Activated CD4-positive, CD25-positive, alpha-beta regulatory T cell treated with anti-CD3 and anti-CD28 coated beads, Interleukin-2, amount 50 U/mL, for 24 hours (primary cell): ENCODE data around the gene S100A6.
"Not testable (repeated sequence)": the region's sequence is repeated elsewhere in the genome, so short reads cannot be mapped to it uniquely, and the experiment has no call there.

Experiments used
- ATAC-seq, 2 donors: fragments of 150-1000 bp; cut with Tn5 transposase; one replicate each; pipeline ENCODE4 v1.10.0; 2021; ENCODE audit warnings: mild to moderate bottlenecking in 1 of 2, moderate library complexity in 1 of 2

The S100A6 gene

DNA sequence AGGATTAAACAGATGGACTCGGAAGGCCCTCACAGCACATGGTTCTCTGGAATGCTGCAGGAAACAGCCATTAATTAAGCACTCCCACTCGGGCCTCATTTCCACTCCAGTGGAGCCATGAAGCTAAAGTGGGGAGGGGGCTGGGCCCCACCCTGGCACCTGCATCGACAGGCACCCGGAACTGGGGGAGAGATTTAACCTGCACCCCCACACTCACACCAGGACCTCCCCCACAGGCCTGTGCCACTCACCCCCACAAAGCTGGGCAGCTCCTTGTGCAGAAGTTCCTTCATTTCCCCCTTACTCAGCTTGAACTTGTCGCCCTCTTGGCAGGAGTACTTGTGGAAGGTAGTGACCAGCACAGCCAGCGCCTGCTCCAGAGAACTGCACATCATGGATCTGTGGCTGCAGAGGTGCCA, 27.7 kb upstream of the S100A6 start:
- ATAC-seq: no peak

DNA sequence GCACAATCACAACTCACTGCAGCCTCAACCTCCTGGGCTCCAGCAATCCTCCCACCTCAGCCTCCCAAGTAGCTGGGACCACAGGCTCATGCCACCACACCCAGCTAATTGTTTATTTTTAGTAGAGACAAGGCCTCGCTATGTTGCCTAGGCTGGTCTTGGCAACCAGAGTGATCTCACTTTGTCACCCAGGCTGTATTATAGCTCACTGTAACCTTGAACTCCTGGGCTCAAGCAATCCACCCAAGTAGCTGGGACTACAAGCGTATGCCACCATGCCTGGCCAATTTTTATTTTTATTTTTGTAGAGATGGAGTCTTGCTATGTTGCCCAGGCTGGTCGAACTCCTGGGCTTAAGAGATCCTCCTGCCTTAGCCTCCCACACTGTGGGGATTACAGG, 26.2 kb upstream of the S100A6 start:
- ATAC-seq: not testable (repeated sequence)

DNA sequence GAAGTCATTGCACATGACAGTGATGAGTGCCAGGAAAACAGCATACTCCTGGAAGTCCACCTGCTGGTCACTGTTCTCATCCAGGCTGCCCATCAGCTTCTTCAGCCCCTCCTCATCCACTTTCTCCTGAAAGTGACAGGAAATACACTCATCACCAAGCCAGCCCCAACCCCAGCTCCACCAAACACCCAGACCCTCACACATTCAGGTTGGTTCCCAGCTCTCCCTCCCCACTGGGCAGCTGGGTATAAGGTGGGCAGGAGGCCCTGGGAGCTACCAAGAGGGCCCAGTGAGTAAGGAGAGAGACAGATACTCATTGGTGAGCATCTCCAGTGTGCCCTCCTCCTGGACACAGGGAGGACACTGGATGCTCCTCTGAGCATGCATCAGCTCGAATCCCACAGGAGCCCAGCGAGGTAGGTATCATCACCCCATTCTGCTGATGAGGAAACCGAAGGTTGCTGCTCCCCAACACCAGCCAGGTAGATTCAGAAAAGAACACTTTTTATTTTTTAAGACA, 25.7 kb upstream of the S100A6 start:
- ATAC-seq: no peak

DNA sequence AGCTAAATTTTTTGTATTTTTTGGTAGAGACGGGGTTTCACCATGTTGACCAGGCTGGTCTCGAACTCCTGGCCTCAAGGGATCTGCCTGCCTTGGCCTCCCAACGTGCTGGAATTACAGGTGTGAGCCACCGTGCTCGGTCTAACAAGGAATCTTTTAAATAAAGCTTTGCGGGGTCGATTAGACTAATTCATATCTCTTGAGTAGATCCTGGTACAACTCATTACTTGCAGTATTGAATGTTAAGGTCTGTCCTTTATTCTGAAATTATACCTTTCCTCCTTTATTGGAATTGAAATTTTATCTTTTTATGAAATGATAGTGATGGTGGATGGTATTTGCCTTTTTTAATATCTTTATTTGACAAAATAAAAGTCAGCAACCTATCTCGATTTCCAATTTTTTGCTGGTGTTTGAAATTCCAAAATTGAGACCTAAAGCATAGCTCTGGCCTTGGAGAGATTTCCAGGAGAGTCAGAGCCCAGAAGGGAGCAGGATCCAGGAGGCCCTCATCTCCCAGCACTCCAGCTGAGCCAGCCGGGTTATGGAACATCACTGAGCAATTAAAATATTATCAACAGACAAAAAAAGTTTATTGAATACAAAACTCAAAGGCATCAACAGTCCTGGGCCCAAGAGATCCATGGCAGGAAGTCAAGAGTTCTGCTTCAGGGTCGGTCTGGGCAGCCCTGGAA, 25.1 kb upstream of the S100A6 start:
- no peak for ATAC-seq

DNA sequence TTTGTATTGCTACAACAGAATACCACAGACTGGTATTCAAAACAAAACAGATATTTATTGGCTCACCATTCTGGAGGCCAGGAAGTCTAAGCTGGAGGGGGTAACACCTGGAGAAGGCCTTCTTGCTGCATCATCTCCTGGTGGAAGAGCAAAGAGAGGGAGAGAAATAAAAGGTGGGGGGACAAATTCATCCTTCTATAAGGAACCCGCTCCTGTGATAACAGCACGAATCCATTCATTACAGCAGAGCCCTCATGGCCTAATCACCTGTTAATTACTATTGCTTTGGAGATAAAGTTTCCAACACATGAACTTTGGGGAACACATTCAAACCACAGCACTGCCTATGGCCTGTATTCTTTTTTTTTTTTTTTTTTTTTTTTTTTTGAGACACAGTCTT, 24.4 kb upstream of the S100A6 start:
- ATAC-seq: no peak

DNA sequence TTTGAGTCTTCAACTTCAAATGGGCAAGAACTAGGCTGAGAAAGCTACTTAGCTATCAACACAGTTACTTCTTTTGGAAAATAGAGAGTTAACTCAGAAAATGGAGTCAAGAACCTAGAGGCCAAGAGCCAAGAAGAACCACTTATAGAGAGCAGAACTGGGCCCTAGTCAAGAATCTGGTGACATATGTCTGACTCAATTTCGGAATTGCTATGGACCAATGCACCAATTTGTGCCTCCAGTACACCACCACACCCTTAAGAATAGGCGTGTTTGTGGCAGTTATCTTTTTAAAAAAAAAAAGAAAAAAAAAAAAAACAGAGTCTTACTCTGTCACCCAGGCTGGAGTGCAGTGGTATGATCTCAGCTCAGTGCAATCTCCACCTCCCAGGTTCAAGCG, 22.1 kb upstream of the S100A6 start:
- ATAC-seq: no peak

DNA sequence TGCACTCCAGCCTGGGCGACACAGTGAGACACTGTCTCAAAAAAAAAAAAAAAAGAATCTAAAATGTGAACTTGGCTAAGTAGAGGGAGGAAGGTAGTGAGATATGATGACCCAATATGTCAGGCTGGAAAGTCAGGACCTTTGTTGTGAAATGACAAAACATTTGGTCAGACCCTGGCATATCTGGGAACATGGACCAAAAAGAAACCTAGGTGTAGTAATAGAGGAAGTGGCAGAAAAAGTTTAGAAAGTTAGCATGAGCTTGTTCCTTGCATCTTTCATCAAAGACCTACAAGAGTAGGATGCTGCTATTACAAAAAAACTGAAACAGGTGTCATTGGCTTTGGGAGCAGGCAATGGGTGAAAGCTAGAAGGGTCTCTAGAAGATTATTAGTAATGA, 20.6 kb upstream of the S100A6 start:
- ATAC-seq: no peak

DNA sequence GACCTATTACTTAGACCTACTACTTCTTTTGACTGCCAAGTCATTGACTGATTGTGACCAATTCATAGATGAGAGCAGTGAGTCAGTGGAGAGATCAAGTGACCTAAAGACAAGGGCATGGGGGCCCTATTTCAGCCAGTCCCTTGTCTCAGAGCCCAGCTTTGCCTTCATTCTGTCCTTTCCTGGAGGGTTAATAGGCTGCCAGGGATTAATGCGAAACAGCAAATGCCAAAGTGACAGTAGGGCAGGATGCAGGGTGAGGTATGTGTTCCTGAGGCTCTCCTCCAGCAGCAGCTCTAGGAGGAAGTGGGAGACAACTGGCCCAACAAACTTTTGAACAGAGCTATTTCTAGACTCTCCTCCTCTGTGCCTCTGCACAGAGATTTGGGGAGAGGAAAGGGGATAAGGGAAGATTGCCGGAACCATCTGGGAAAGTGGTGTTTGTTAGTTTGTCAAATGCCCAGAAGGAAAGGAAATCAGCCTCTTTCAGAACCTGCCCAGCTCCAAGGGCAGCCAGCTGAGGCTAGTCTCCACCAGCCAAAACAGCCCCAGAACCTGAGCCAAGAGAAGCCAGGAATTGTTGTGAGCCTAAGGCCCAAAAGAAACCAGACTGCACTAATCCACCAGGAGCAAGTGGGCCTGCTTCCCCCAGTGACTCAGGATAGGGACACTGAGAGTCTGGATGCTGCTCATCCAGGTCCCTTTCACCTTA, 18.2 kb upstream of the S100A6 start:
- no peak for ATAC-seq

DNA sequence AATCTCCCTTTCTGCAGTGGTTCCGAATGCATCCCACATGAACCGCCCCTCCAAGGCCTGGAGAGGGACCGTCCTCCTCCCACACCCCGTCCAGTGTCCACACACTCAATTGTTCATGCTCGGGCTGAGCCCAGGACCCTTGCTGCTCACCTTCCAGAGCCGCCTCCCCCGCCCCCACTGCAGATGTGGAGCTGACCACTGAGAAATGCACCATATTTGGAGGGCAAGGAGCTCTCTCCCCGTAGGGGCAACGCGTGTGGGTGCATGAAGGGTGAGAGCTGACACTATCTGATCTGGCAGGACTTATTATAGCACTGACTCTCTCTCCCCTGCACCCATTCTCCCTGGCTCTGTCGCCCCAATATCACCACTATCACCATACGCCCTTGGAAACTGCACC, 17.3 kb upstream of the S100A6 start:
- ATAC-seq: no peak

DNA sequence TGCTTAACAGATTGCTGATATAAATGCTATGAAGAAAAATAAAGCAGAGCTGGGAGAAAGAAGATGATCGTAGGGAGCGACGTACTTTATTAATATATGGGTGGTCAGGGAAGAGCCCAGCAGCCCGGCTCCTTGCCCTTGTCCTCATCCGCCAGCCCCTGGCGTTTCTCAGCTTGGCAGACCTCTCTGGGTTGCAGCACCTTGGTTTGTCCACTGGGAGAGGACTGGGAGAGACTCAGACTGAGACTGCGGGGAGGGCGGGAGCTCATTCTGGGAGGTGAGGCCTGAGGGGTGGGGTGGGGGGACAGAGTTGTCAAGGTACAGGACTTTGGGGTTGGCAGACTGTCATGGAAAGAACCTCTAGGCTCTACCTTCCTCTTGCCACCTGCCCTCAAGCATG, 16.5 kb upstream of the S100A6 start:
- ATAC-seq: no peak

DNA sequence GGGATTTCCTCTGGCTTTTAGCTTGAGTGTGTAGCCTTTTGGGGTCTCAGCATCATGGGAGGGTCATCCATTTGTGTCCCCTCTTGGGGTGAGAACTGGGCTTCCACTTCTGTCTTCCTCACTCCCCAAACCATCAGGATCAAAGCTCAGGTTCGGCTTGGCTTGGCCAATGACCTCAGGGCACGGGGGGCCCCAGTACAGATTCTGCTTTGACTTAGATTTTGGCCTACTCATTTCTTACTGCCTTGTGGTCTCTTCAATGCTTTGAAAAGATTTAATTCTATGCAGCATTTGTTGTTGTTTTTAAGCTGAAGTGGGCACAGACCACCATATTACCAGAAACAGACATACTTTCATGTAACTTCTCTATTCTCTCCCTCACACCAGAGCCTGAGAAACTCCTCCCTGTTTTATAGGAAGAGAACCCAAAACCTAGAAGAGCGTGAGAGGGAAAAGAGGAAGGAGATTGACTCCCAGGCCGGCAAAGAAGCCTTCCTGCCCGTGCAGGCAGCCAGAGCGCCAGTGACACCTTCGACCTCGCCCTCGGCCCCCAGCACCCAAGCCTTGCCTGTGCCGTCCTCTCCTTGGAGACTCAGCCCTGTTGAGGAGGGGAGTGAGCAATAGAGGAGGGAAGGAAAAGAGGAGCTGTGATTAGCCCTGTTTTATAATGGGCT, 15.2 kb upstream of the S100A6 start:
- ATAC-seq: no peak

DNA sequence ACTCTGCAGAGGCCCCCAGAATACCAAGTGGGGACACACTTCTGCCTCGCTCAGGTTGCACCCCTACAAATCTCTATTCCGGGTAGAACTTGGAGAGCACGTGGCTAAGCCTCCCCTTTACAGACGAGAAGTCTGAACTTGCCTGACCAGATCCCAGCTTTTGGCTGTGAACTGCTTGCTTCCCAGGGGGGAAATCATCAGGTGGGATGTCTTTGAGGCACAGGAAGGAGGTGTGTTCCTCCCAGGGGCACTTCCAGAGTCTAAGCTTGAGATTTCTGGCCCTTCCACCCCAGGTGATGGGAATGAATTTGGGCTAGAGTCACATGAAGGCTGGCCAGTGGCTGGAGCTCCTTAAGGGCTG, 14.6 kb upstream of the S100A6 start:
- ATAC-seq: no peak

DNA sequence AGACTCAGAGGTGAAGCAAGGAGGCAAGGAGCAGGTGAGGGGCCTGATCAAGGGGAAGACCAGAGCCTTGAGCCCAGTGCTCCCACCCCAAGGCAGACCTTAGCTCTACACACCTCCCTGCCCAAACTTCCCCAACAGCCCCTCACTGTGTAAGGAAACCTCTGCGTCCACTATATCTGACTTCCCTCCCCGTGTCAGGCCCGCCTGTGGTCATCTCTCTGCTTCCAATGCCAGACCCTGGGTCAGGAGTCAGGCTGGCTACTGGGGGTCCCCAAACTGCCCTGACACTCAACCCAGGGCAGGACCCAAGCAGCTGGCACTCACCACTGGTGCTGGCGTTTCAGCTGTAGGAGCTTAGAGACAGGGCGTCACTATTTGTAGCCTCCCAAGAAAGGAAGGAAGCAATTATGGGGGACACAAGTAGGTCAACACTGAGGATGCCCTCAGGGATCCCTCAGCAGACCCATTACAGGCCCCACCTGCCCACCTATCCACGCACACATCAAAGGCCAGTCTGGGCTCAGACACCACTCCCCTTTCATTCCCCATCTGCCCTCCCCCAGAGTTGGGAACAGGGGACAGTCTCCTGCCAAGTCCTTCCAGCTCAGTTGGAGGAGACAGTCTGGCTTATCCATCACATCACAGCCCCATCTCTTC, 14.1 kb upstream of the S100A6 start:
- no peak for ATAC-seq

DNA sequence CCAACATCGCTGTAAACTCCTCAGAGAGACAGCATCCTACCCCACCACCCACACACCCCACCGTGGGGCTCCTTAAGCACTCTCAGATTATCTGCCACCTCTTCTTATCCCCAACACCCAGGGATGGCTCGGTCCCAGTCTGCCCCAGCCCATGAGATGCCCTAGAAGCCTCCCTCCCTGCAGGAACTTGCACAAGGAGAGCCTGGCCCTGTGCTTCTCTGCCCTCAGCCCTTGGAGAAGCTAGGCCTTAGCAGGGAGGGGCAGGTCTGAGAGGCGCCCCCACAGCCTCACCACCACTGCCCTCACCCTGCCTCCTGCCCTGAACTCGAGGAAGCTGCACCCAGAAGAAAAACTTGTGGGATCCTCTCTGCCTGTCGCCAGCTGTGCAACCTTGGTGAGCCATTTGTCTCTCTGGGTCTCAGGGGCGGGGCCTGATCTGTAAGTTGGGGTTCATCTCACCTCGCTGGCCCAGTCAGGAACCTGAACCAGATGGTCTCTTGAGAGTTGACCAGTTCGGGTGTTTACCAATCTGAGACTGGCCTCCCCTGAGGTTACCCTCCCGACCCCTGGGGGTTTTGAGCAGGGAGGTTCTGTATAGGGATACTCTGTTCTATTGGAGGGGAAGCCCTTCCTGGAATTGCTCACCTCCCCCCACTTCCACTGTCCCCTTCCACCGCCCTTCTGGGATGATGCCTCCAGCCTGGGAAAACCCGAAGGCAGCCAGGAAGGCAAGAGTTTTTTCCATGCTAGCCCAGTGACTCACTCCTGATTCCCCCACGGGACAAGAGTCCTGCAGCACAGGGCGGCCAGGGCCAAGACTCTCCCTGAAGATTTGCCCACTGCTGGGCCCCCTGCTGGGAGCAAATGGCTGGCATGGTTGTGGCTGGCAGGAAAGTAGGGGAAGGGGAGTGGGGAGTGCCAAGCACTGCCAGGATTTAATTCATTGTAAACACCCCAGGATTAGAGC, 13.2 kb upstream of the S100A6 start, which contains the start of gene S100A3:
Gene S100A3 (minus strand): TSS at position 537 of the 967 bp plus-strand sequence. CDS start 773 bp downstream, outside the sequence.
- no peak for ATAC-seq

DNA sequence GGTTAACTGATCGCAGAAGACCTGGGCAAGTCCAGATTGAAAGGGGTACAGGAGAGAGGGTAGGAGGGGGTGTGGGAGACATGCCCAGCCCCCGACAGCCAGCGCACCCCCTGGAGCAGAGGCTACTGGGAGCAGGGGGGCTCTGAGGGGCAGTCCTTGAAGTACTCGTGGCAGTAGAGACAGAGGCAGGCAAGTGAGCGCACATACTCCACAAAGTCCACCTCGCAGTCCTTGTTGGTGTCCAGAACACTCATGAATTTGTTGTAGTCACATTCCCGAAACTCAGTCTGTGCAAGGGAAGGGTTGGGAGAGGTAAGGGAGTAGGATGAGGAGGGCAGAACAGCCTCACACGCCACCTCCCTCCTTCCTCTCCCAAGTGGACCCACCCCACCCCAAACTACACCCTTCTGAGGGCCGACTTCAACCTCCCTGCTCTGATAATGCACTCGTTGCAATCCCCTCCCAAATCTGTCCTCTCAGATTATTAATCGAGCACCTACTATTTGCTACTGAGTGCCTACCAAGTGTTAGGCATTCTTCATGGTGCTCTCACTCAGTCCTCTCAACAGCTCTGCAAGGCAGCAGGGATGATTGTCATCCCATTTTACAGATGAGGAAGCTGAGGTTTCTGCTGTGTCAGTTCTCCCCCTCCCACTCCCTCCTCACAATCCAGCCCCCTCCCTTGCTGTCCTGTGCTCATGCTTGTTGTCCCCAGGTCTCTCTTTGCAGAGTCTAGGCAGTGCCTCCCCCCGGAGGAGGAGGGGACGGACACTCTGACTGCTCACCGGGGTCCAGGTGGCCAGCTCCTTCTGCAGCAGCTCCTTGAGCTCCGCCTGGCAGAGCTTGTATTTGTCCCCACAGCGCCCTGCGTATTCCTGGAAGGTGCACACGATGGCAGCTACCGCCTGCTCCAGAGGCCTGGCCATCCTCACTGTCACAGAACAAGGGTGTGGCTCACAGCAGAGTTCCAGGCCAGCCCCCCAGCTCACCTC, 12.1 kb upstream of the S100A6 start:
- no peak for ATAC-seq

DNA sequence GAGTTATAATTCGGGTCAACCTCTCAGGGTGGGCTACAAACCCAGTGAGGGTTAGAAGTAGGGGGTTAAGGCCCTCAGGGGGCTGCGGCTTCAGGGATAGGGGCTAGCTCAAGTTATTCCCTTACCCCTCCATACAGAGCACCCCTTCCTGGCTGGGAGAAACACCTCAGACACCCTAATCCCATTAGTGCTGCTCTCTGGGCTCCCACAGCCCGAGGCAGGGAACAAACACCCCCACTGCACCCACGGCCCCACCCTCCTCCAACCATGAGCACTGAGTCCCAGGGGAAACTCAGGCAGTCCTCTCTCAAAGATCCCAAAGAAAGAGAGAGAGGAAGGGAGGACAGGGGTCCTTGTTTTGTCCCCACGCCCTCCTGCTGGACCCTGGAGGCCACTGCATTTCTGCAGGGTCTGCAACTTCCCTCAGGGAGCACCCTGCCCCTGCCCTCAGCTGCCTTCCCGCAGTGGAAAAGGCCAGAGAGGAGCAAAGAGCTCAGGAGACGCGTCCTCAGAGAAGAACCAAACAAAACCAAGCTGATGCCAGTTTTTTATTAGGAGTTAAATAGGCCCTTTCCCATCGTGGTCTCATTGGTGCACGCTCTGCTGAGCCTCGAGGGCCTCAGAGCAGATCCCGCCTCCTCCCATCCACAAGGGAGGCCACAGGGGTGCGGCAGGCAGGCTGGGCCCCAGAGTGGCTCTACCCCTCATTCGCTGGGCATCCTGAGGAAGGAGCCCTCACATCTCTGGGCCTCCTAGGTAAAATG, 11.2 kb upstream of the S100A6 start:
- no peak for ATAC-seq

DNA sequence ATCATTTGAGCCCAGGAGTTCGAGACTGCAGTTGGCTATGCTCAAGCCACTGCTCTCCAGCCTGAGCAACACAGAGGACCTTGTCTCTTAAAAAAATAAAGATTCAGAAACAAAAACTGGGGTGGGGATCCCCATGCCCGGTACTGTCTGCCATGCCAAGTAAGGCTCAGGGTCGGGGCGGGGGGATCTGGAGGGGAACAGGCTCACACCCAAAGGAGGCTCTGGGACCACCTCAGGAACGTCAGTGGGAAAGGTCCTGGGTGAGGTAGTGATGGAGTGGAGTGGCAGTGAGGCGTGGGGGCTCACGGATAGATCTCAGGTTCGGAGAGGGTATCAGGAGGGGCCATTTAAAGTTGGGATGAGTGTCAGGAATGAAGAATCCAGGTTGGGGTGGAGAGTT, 10.6 kb upstream of the S100A6 start:
- ATAC-seq: no peak

DNA sequence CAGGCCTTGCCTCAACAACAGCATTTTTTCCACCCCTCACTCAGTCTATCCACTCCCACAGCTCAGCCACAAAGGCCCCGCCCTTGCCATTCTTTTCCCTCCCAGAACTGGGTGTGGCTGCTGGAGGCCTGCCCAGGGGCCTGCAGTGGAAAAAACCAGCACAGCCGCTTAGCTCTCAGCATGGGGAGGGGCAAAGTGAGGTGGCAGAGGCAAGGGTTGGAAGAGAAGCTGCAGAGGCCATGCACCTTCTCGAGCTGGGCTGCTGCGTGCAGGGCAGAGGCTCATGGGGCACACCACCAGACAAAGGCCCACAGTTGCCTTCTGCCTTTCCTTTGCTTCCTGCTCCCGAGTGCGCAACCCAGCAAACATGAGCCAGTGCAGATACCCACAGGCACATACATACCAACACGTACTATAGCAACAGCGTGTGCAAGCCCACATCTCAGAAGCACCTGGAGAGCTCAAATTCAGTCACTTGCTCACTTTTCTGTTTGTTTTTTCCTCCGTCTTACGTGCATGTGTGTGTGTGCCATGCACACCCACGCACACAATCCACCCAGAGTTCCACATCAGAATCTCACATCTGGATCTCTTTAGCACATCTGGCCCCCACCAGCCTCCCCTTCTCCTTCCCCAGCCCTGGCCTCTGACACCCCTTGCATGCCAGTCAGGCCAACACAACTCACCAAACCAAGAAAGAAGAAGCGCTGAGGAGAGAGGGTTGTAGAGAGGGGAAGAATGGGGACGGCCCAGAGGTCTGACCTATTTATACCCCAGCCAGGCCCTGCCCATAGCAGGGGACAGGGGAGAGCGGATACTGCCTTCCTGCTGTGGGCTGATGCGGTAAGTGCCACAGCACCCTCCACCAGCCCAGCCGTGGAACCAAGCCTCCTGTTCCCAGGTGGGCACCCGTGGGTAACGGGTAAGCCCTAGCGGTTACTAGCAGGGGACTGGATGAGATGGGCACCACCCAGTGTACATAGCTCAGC, 9.6 kb upstream of the S100A6 start, which contains the start of gene S100A4:
Gene S100A4 (minus strand): TSS at position 740 of the 989 bp plus-strand sequence. CDS start 1,012 bp downstream, outside the sequence.
- peak; percentile 87 to 93 for ATAC-seq
